Naive thymus-derived CD8-positive, alpha-beta T cell (primary cell): ENCODE measurements around the gene PLXNA4. TPM values are rescaled to one million over a fixed set of nuclear protein-coding genes. Genes with fewer than 3 reads are reported as not detected.

Experiments
- ATAC-seq, 2 donors: fragments of 150-1000 bp; cut with Tn5 transposase in 1 of 2; sonication (Bioruptor Pico), chemical (Tn5 transposase) in 1 of 2; 1 replicate in 1 of 2; 2 replicates in 1 of 2; pipeline ENCODE4 v1.10.0; 2021; ENCODE audit warnings: mild to moderate bottlenecking in 2 of 2, moderate library complexity in 2 of 2
- POLR2A ChIA-PET: fragments of 350-600 bp; sonication (Branson Sonifier 250); formaldehyde crosslinking; loops from one replicate; lab custom pipeline; 2021; ENCODE audit warnings: antibody characterized with exemption; lab: Charles Lee
- DNase-seq, 10 donors: peaks; one replicate each; pipeline versions ENCODE4 v3.0.0 to v3.0.0-alpha.2; 2020 to 2022
- H3K27ac Mint-ChIP-seq, 10 donors: one replicate each; pipeline ENCODE4 v1.8.0; 2020 to 2022; ENCODE audit warnings: mild to moderate bottlenecking in 10 of 10, mixed read lengths in 10 of 10, moderate library complexity in 4 of 10, inconsistent platforms in 1 of 10
- H3K27me3 Mint-ChIP-seq, 5 donors: one replicate each; pipeline ENCODE4 v1.8.0; 2021 to 2022; ENCODE audit warnings: mixed read lengths in 5 of 5
- H3K36me3 Mint-ChIP-seq, 3 donors: one replicate each; pipeline ENCODE4 v1.8.0; 2020 to 2022; ENCODE audit warnings: mixed read lengths in 3 of 3, mild to moderate bottlenecking in 2 of 3, inconsistent platforms in 1 of 3
- H3K4me1 Mint-ChIP-seq, 4 donors: one replicate each; pipeline ENCODE4 v1.8.0; 2021 to 2022; ENCODE audit warnings: mixed read lengths in 4 of 4
- H3K4me3 Mint-ChIP-seq, 10 donors: one replicate each; pipeline ENCODE4 v1.8.0; 2020 to 2022; ENCODE audit warnings: mild to moderate bottlenecking in 10 of 10, mixed read lengths in 10 of 10, moderate library complexity in 6 of 10, inconsistent platforms in 1 of 10
- H3K9me3 Mint-ChIP-seq, 9 donors: one replicate each; pipeline ENCODE4 v1.8.0; 2020 to 2022; ENCODE audit warnings: mixed read lengths in 9 of 9, mild to moderate bottlenecking in 3 of 9, inconsistent platforms in 1 of 9, moderate library complexity in 1 of 9
- polyA plus RNA-seq, 3 donors: library from polyadenylated mRNA; unstranded; fragments of 300-500 nt; fragmentation: Illumina TruSeq; gene quantifications; one replicate each; pipeline ENCODE4 v1.2.3, GENCODE V29; 2021
- total RNA-seq, 8 experiments: library from RNA in 2 of 8; stranded (reverse) in 2 of 8; gene quantifications; one replicate each; pipeline ENCODE4 v1.2.3 and lab custom pipeline; 2021 to 2026

PLXNA4 gene
- total and polyA plus RNA-seq, 5 experiments from 2014 or later: 0.05 to 1.2 (median 0.27) TPM

DNA sequence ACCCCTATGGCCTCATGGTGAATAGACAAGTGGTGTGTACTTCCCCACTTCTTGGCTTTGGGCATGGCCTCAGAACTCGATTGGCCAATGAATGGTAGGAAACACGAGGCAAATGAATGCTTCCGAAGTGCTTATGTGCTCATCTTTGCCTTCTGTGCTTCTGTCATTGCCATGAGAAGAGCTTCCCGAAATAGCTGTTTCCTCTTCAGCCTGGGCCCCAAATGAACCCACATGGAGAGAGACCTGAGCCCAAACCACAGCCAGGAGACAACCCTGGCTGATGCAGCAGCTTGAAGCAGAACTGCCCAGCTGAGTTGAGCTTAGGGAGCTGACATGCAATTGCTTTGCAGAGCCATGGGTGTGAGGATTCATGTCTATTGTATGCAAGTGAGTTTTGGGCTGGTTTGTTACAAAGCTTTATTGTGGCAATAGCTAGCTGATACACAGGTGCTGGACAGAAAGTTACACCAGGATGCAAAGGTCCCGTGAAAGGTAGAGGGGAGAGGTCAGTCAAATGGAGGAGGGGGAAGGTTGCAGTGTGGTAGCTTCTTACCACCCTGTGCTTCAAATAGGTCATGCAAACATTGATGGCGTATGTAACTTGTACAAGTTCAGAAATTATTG is 328.2 kb downstream of the PLXNA4 start:
- DNase-seq (no peak), ATAC-seq (no peak)
- Mint-ChIP-seq H3K27ac (no peak overlapping the region), H3K36me3 (peaks cover 0 to 17% (median 0%) of the 10 kb centered on the region in 3 donors), H3K27me3 (peaks cover 11 to 28% (median 16%) of the 10 kb centered on the region in 5 donors), H3K4me3 (no peak overlapping the region), H3K4me1 (no peaks in the 10 kb centered on the region), H3K9me3 (peaks cover 1 to 24% (median 9%) of the 10 kb centered on the region in 9 donors)
- POLR2A ChIA-PET: no interaction called here

DNA sequence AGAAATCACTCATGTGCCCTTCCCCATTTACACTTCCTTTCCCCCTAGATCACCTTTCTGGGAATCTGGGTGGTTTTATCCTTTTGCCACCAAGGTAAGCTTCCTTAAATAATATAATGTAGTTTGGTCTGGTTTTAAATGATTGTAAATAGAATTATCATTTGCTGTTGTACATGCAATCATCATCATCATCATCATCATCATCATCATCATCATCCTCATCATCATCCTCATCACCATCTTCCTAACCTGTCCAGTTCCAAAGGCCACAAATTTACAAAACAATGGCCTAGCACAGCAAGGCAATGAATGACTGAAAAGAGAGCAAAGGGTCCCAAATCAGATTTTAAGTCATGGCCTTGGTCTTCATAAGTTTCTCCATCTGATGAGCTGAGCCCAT is 329.7 kb downstream of the PLXNA4 start:
- POLR2A ChIA-PET: no interaction called here
- peaks cover 0 to 17% (median 0%) of the 10 kb centered on the region in 3 donors for H3K36me3 Mint-ChIP-seq
- no peak overlapping the region for H3K4me3 Mint-ChIP-seq
- no peak for DNase-seq
- ATAC-seq: no peak
- H3K9me3 Mint-ChIP-seq: peaks cover 1 to 24% (median 9%) of the 10 kb centered on the region in 9 donors
- H3K27ac Mint-ChIP-seq: no peak overlapping the region
- no peaks in the 10 kb centered on the region for H3K4me1 Mint-ChIP-seq
- peaks cover 11 to 28% (median 16%) of the 10 kb centered on the region in 5 donors for H3K27me3 Mint-ChIP-seq

DNA sequence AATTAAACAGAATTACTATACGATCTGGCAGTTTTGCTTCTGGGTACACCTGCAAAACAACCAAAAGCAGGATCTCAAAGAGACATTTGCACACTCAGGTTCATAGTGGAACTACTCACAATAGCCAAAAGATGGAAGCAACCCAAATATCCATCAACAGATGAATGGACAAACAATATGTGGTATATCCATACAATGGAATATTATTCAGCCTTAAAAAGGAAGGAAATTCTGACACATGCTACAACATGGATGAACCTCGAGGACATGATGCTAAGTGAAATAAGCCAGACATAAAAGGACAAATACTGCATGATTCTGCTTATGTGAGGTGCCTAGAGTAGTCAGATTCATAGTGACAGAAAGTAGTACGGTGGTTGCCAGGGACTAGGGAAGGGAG is 330.7 kb downstream of the PLXNA4 start:
- DNase-seq (no peak), ATAC-seq (no peak)
- peaks cover 1 to 24% (median 9%) of the 10 kb centered on the region in 9 donors for H3K9me3 Mint-ChIP-seq
- peaks cover 11 to 28% (median 16%) of the 10 kb centered on the region in 5 donors for H3K27me3 Mint-ChIP-seq
- no peaks in the 10 kb centered on the region for H3K4me1 Mint-ChIP-seq
- H3K27ac Mint-ChIP-seq: no peak overlapping the region
- no peak overlapping the region for H3K4me3 Mint-ChIP-seq
- POLR2A ChIA-PET: no interaction called here
- peaks cover 0 to 17% (median 0%) of the 10 kb centered on the region in 3 donors for H3K36me3 Mint-ChIP-seq

DNA sequence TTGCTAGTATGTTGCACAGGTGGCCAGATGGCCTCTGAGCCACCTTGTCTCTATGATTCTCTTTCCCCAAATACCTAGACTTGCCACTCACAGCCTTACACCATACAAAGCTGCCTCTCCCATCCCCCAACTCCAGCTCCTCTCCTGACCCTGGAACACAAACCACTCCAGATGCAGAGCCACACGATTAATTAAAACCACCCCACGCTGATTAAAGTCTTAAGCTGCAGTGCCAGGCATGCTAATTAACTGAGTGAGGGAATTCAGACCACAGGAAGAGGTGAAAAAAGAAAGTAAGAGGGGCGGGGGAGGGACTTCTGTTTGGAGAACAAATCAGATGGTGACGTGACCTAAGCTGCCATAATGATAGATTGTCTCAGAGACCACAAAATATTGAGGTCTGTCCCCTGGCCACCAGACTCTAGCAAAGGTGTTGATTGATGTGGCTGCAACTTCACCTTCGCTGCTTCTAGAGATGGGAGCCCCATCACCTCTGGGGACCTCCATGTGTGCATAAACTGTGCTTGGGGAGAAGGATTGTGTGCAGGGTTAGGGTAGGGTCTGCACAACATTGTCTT is 331.3 kb downstream of the PLXNA4 start:
- Mint-ChIP-seq H3K27me3 (peaks cover 8 to 28% (median 16%) of the 10 kb centered on the region in 5 donors), H3K36me3 (peaks cover 0 to 17% (median 0%) of the 10 kb centered on the region in 3 donors), H3K27ac (no peak overlapping the region), H3K9me3 (peaks cover 1 to 24% (median 9%) of the 10 kb centered on the region in 9 donors), H3K4me1 (no peaks in the 10 kb centered on the region), H3K4me3 (no peak overlapping the region)
- DNase-seq: no peak
- POLR2A ChIA-PET: no interaction called here
- ATAC-seq: no peak

DNA sequence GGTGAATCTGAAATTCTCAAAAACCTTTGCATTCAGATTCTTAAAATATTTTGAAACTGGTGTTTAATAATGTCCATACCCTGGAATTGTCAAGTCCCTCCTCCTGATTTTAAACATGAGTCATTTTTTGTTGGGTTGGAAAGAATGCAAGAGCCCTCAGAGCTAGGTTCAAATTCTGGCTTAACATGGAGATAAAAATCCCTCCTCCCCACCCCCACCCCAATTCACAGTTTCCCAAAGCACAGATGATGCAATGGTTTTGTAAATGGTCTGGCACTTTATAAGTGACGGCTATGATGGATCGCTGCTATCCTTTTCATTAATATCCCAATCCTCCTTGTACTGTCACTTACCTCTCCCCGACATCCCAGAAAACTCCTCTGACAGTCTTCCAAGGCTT is 332.8 kb downstream of the PLXNA4 start:
- DNase-seq: no peak

DNA sequence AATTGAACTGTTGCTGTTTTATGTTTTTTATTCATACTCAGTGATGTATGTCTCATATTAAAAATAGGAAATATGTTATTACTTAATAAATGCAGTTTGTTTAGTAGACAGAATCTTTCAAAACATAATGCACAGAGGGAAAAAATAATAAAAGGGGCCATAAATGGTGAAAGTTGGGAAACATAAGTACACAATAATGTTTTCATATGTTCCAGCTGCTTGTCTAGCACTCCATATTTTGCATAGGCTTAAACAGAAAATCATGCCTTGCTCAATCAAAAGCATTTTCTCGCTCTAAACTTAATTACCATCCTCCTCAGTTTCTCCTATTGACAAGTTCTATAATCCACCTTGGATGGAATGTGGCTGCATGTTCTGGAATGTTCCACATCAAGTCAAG is 333.2 kb downstream of the PLXNA4 start:
- POLR2A ChIA-PET: interaction anchor here (0.6 kb wide), 1 partner anchor 717 kb away, joined by 3 read pairs; no protein-coding TSS in a partner anchor
- H3K4me1 Mint-ChIP-seq: no peaks in the 10 kb centered on the region
- no peak for ATAC-seq

More for the DNA sequence above, 332.8 kb downstream of the PLXNA4 start:
- POLR2A ChIA-PET: interaction anchor here (0.6 kb wide), 1 partner anchor 716 kb away, joined by 3 read pairs; no protein-coding TSS in a partner anchor
- ATAC-seq: no peak
- Mint-ChIP-seq H3K4me1 (no peaks in the 10 kb centered on the region), H3K27me3 (peaks cover 7 to 28% (median 11%) of the 10 kb centered on the region in 5 donors), H3K36me3 (peaks cover 0 to 16% (median 0%) of the 10 kb centered on the region in 3 donors), H3K9me3 (peaks cover 1 to 24% (median 9%) of the 10 kb centered on the region in 9 donors), H3K27ac (no peak overlapping the region), H3K4me3 (no peak overlapping the region)

DNA sequence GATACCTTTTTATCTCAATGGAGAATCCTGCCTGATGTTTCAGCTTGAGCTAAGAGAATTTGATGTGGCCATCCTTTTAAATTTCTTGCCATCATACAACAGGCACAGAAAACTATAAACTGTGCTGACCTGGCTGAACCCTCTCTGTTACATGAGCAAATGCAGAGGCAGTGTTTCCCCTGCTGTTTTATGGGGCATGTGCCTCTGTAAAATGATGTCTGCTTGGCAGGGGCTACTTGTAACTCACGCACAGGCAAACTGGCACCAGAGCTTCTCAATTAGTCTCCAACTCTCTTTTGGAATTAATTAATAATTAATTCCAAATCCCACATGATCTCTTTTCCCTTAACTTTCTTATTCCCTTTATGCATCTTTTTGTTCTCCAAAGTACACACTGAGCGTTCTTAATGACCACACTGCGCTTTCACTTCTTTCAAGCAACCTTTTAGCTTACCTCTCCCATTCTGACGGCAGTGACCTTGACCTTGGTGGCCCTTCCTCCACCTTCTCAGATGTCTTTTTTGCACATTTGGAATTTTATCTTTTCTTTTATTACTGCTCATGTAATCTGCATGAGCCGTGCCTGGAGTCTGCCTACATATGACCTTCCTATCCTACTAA is 334.0 kb downstream of the PLXNA4 start:
- Mint-ChIP-seq H3K4me3 (no peak overlapping the region), H3K36me3 (peaks cover 0 to 12% (median 0%) of the 10 kb centered on the region in 3 donors), H3K4me1 (no peaks in the 10 kb centered on the region), H3K27me3 (peaks cover 7 to 28% (median 11%) of the 10 kb centered on the region in 5 donors), H3K27ac (no peak overlapping the region), H3K9me3 (peaks cover 0 to 21% (median 9%) of the 10 kb centered on the region in 9 donors)
- ATAC-seq: no peak
- no peak for DNase-seq
- POLR2A ChIA-PET: no interaction called here

More for the DNA sequence above, 333.2 kb downstream of the PLXNA4 start:
- no peak overlapping the region for H3K27ac Mint-ChIP-seq
- peaks cover 0 to 12% (median 0%) of the 10 kb centered on the region in 3 donors for H3K36me3 Mint-ChIP-seq
- H3K9me3 Mint-ChIP-seq: peaks cover 0 to 21% (median 9%) of the 10 kb centered on the region in 9 donors
- DNase-seq: no peak
- peaks cover 7 to 28% (median 11%) of the 10 kb centered on the region in 5 donors for H3K27me3 Mint-ChIP-seq
- H3K4me3 Mint-ChIP-seq: no peak overlapping the region

DNA sequence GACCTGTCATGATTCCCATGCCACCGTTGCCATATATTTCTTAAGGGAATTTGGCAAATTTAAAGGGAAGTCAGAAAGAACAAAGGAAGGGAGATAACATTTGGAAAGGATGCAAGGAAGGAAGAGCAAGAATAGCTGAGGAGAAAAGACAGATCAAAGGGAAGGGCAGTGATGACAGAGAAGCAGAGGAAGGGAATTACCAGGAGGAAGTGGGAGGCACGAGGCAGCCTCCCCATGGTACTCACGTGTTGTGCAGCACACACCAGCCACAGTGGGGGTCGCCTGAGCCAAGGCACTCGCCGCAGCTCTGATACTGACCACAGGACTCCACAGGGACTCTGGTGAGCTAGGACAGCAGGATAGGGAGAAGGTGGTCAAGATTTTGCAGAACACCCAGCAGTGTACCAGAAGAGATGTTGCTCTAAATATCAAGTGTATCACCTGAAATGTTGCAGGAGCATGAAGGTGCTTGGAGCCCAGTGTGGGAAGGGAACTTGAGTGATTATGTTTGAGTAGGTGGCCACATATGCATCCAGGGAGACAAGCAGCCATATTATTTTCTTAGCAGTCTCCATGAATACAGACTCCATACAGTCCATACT is 335.3 kb downstream of the PLXNA4 start:
- Mint-ChIP-seq H3K4me3 (no peak overlapping the region), H3K27me3 (peaks cover 5 to 17% (median 7%) of the 10 kb centered on the region in 5 donors), H3K4me1 (no peaks in the 10 kb centered on the region), H3K27ac (no peak overlapping the region), H3K9me3 (peaks cover 0 to 11% (median 3%) of the 10 kb centered on the region in 9 donors), H3K36me3 (peaks cover 0 to 6% (median 0%) of the 10 kb centered on the region in 3 donors)
- no peak for DNase-seq
- POLR2A ChIA-PET: no interaction called here
- no peak for ATAC-seq

DNA sequence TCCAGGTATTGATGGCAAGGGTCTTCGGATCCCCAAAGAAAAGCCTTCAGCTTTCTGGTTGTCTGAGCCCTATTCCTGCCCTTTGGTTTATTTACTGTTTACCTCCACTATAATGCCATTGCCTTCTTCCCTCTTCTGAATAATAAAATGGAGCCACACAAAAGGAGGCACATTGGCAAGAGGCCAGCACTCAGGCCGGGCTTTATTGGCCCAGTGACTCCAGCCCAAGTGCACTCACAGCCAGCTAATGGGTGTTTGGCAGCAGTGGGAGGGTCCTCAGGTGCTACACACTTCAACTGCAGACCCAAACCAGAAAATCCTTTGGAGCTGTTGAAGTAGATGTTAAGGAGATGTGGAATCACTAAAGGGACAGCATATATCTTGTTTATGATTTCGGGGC is 336.0 kb downstream of the PLXNA4 start:
- DNase-seq (no peak), ATAC-seq (no peak)
- H3K9me3 Mint-ChIP-seq: peaks cover 0 to 4% (median 0%) of the 10 kb centered on the region in 9 donors
- peaks cover 0 to under 1% (median 0%) of the 10 kb centered on the region in 3 donors for H3K36me3 Mint-ChIP-seq
- no peaks in the 10 kb centered on the region for H3K4me1 Mint-ChIP-seq
- no peak overlapping the region for H3K27ac Mint-ChIP-seq
- POLR2A ChIA-PET: no interaction called here
- H3K4me3 Mint-ChIP-seq: no peak overlapping the region
- peaks cover 5 to 10% (median 7%) of the 10 kb centered on the region in 5 donors for H3K27me3 Mint-ChIP-seq

DNA sequence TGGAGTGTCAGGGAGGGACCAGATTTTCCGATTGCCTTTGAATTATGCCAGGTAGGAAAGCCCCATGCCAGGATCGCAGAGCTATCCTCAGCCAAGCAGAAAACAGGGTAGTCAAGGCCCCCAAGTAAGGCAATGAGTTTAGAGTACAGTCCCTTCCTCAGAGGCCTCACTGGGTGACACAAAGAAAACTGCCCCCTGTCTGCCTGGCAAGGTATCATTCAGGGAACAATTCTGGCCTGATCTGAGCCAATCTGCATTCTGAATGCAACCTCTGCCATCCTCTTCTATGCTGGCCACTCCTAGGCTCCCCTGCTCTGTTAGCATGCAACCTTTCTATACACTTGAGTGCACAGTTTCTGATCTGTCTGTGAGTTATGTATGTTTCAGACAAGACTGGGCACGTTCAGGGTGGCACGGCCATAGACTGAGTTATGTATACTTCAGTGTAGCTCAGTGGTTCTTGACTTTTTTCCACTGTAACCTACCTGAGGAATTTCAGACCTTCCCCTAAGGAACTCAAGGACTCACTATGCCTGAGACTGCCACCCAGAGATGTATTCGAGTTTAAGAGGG is 336.8 kb downstream of the PLXNA4 start:
- Mint-ChIP-seq H3K4me3 (no peak overlapping the region), H3K27ac (no peak overlapping the region), H3K27me3 (peaks cover 0 to 4% (median 2%) of the 10 kb centered on the region in 5 donors), H3K4me1 (no peaks in the 10 kb centered on the region), H3K9me3 (no peaks in the 10 kb centered on the region), H3K36me3 (no peaks in the 10 kb centered on the region)
- DNase-seq (no peak), ATAC-seq (no peak)
- POLR2A ChIA-PET: no interaction called here

DNA sequence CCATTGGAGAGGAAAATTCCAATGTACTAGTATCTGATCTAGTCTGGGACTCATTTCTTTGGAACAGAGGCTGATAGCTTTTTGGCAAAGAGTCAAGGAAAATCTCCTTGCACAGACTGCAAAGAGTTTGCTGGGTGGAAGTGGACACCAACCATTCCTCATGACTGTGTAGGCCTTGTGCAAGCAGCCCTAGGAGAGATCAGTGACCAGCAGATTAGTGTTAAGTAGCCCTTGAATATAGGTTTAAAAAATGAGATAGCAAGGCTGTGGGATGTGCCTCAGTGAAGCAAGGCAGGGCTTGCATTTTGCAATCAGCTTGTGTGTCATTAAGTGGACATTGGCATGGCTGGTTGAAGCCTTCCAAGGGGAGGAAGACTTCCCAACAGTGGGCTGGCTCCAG is 341.6 kb downstream of the PLXNA4 start:
- ATAC-seq (no peak), DNase-seq (no peak)
- Mint-ChIP-seq H3K4me3 (no peak overlapping the region), H3K9me3 (no peaks in the 10 kb centered on the region), H3K36me3 (no peaks in the 10 kb centered on the region), H3K27me3 (peaks cover 0 to 5% (median 0%) of the 10 kb centered on the region in 5 donors), H3K4me1 (no peaks in the 10 kb centered on the region), H3K27ac (no peak overlapping the region)
- POLR2A ChIA-PET: no interaction called here

DNA sequence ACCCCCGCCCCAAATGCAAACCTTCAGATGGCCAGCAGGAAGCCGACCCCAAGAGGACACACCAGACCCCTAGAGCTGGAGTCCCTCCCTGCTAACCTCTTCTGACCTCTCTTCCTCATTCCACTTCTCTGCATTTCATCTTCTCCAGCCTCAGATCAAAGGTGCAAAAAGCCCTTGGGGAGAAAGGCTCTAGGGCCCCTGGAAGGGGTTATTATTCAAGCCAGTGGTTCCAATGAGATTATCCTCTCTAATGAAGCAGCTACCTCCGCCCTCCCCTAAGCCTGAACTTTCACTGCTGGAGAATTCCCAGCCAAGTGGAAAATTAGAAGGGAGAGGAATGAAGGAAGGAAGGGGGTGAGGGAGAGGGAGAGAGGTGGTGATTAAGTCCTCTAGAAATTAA is 343.9 kb downstream of the PLXNA4 start:
- no peaks in the 10 kb centered on the region for H3K9me3 Mint-ChIP-seq
- no peak for ATAC-seq

More for the DNA sequence above, 343.9 kb downstream of the PLXNA4 start:
- peaks cover 0 to 20% (median under 1%) of the 10 kb centered on the region in 5 donors for H3K27me3 Mint-ChIP-seq
- POLR2A ChIA-PET: no interaction called here
- H3K36me3 Mint-ChIP-seq: no peaks in the 10 kb centered on the region
- peaks cover 0 to under 1% (median 0%) of the 10 kb centered on the region in 4 donors for H3K4me1 Mint-ChIP-seq
- no peak overlapping the region for H3K27ac Mint-ChIP-seq
- H3K4me3 Mint-ChIP-seq: no peak overlapping the region
- no peak for DNase-seq
